MM.1S (cell line): ENCODE data around the gene ADAMTS6.

Source experiments
- DNase-seq: peaks from one replicate; pipeline ENCODE4 v3.0.0-alpha.2; 2015
- H2AFZ ChIP-seq: fragments of 300-600 bp; sonication (generic); 2 replicates; pipeline ENCODE4 v1.6.0; 2016; ENCODE audit warnings: antibody characterized with exemption, low read length
- H3F3A ChIP-seq: fragments of 300-600 bp; sonication (generic); 2 replicates; pipeline ENCODE4 v1.6.1; 2016; ENCODE audit warnings: mild to moderate bottlenecking, antibody characterized with exemption, low read length, moderate library complexity, mixed read lengths; ENCODE audit not compliant: insufficient read depth
- H3K27ac ChIP-seq: fragments of 300-600 bp; sonication (generic); 2 replicates; pipeline ENCODE4 v1.5.1; 2016; ENCODE audit warnings: mild to moderate bottlenecking, low read length
- H3K27me3 ChIP-seq: fragments of 300-600 bp; sonication (generic); replicated peaks from 2 replicates; pipeline ENCODE4 v1.6.0; 2016; ENCODE audit warnings: low read length; ENCODE audit not compliant: insufficient read depth
- H3K36me3 ChIP-seq: fragments of 300-600 bp; sonication (generic); replicated peaks from 2 replicates; pipeline ENCODE4 v1.6.1; 2016; ENCODE audit warnings: mild to moderate bottlenecking, low read length, mixed read lengths; ENCODE audit not compliant: insufficient read depth
- H3K4me1 ChIP-seq: fragments of 300-600 bp; sonication (generic); 2 replicates; pipeline ENCODE4 v1.6.1; 2016; ENCODE audit warnings: low read length, mixed read lengths
- H3K4me2 ChIP-seq: fragments of 300-600 bp; sonication (generic); 2 replicates; pipeline ENCODE4 v1.6.0; 2016; ENCODE audit warnings: low read depth, low read length
- H3K4me3 ChIP-seq: fragments of 300-600 bp; sonication (generic); 2 replicates; pipeline ENCODE4 v1.5.1; 2016; ENCODE audit warnings: low read length, mixed read lengths
- H3K79me2 ChIP-seq: fragments of 300-600 bp; sonication (generic); 2 replicates; pipeline ENCODE4 v1.6.1; 2016; ENCODE audit warnings: mixed run types, low read length, mixed read lengths
- H3K9ac ChIP-seq: fragments of 300-600 bp; sonication (generic); 2 replicates; pipeline ENCODE4 v1.6.1; 2016; ENCODE audit warnings: low read length, mixed read lengths
- H3K9me2 ChIP-seq: fragments of 300-600 bp; sonication (generic); replicated peaks from 2 replicates; pipeline ENCODE4 v1.6.1; 2016; ENCODE audit warnings: mild to moderate bottlenecking, low read length, mixed read lengths; ENCODE audit not compliant: insufficient read depth
- H3K9me3 ChIP-seq: fragments of 300-600 bp; sonication (generic); replicated peaks from 2 replicates; pipeline ENCODE4 v1.6.1; 2016; ENCODE audit warnings: mild to moderate bottlenecking, low read length, mixed read lengths; ENCODE audit not compliant: insufficient read depth
- H4K20me1 ChIP-seq: fragments of 300-600 bp; sonication (generic); 2 replicates; pipeline ENCODE4 v1.6.1; 2016; ENCODE audit warnings: mild to moderate bottlenecking, low read length, moderate library complexity, mixed read lengths; ENCODE audit not compliant: insufficient read depth
- EZH2 ChIP-seq: fragments of 300-600 bp; sonication (generic); optimal IDR thresholded peaks from 2 replicates; pipeline ENCODE3; 2017; ENCODE audit warnings: low read depth, mild to moderate bottlenecking, antibody characterized with exemption, low read length, mixed read lengths
- EZH2phosphoT487 ChIP-seq: fragments of 300-600 bp; sonication (generic); IDR thresholded peaks from 2 replicates; pipeline ENCODE4 v1.6.1; 2018; ENCODE audit warnings: antibody characterized with exemption, low read length
- TF ChIP-seq, protein P1 (sequence below): fragments of 300-600 bp; sonication (generic); IDR thresholded peaks from 2 replicates; pipeline ENCODE4 v1.5.1; 2016; ENCODE audit warnings: antibody characterized with exemption, low read length, mixed read lengths

Gene ADAMTS6

GRCh38 chr5:65121880-65122436, 359.8 kb downstream of the ADAMTS6 start:
- H3K36me3 ChIP-seq, result no peaks in the 10 kb centered on the region
- H3K4me1 ChIP-seq, result no peaks in the 10 kb centered on the region
- H3F3A ChIP-seq, result no peaks in the 10 kb centered on the region
- no peak overlapping the region for H3K9ac ChIP-seq
- TF ChIP-seq, protein P1, sequence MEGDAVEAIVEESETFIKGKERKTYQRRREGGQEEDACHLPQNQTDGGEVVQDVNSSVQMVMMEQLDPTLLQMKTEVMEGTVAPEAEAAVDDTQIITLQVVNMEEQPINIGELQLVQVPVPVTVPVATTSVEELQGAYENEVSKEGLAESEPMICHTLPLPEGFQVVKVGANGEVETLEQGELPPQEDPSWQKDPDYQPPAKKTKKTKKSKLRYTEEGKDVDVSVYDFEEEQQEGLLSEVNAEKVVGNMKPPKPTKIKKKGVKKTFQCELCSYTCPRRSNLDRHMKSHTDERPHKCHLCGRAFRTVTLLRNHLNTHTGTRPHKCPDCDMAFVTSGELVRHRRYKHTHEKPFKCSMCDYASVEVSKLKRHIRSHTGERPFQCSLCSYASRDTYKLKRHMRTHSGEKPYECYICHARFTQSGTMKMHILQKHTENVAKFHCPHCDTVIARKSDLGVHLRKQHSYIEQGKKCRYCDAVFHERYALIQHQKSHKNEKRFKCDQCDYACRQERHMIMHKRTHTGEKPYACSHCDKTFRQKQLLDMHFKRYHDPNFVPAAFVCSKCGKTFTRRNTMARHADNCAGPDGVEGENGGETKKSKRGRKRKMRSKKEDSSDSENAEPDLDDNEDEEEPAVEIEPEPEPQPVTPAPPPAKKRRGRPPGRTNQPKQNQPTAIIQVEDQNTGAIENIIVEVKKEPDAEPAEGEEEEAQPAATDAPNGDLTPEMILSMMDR, result no peak
- TF ChIP-seq EZH2, result no peak
- no peak for TF ChIP-seq EZH2phosphoT487
- H3K27me3 ChIP-seq, result no peaks in the 10 kb centered on the region
- H3K9me3 ChIP-seq, result no peaks in the 10 kb centered on the region
- H3K27ac ChIP-seq, result no peak overlapping the region
- no peak overlapping the region for H3K4me3 ChIP-seq
- no peak overlapping the region for H2AFZ ChIP-seq
- H3K9me2 ChIP-seq, result no peaks in the 10 kb centered on the region
- DNase-seq, result no peak
- no peaks in the 10 kb centered on the region for H4K20me1 ChIP-seq
- H3K4me2 ChIP-seq, result no peak overlapping the region
- no peaks in the 10 kb centered on the region for H3K79me2 ChIP-seq

GRCh38 chr5:65120371-65120967, 361.3 kb downstream of the ADAMTS6 start:
- no peak overlapping the region for H3K4me3 ChIP-seq
- H2AFZ ChIP-seq, result no peak overlapping the region
- no peak overlapping the region for H3K27ac ChIP-seq
- no peak for DNase-seq
- no peaks in the 10 kb centered on the region for H3K27me3 ChIP-seq
- H3K79me2 ChIP-seq, result no peaks in the 10 kb centered on the region
- H3K9me3 ChIP-seq, result no peaks in the 10 kb centered on the region
- no peak overlapping the region for H3K4me2 ChIP-seq
- no peaks in the 10 kb centered on the region for H4K20me1 ChIP-seq
- no peak overlapping the region for H3K9ac ChIP-seq
- TF ChIP-seq EZH2, result no peak
- no peak for TF ChIP-seq EZH2phosphoT487
- TF ChIP-seq, protein P1, result no peak
- H3K9me2 ChIP-seq, result no peaks in the 10 kb centered on the region
- no peaks in the 10 kb centered on the region for H3K36me3 ChIP-seq
- H3K4me1 ChIP-seq, result no peaks in the 10 kb centered on the region
- no peaks in the 10 kb centered on the region for H3F3A ChIP-seq

DNA sequence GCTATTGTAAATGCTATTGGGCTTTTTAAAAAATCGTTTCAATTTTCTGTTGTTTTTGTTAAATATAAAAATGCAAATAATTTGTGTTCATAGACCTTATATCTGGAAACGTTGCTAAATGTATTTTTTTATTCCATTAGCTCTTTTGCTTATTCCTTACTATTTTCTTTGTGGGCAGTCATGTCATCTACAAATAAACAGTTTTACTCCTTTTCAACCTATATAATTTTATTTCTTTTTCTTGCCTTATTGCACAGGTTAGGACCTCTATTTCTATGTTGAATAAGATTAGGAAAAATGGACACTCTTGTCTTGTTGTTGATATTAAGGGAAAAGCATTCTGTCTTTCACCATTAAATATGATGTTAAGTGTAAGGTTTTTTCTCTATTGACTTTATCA, 364.2 kb downstream of the ADAMTS6 start:
- Histone ChIP-seq H3K79me2 (no peaks in the 10 kb centered on the region), H3K4me3 (no peak overlapping the region), H3K4me1 (no peaks in the 10 kb centered on the region), H3K9ac (no peak overlapping the region), H3K9me3 (no peaks in the 10 kb centered on the region), H3K9me2 (no peaks in the 10 kb centered on the region), H4K20me1 (no peaks in the 10 kb centered on the region), H3K27ac (no peak overlapping the region), H3K27me3 (no peaks in the 10 kb centered on the region), H3K4me2 (no peak overlapping the region), H3K36me3 (no peaks in the 10 kb centered on the region), H3F3A (no peaks in the 10 kb centered on the region), H2AFZ (no peak overlapping the region)
- TF ChIP-seq EZH2phosphoT487, result no peak
- TF ChIP-seq, protein P1, result no peak
- TF ChIP-seq EZH2, result no peak
- DNase-seq, result no peak
